ENCODE measurements around the gene TACC2.
"Not testable (repeated sequence)": the region's sequence is repeated elsewhere in the genome, so short reads cannot be mapped to it uniquely, and the experiment has no call there.

Gene TACC2

GRCh38 chr10:122173766-122174435, 184.9 kb downstream of the TACC2 start:
- no peak for DNase-seq

GRCh38 chr10:122176232-122177213, 187.6 kb downstream of the TACC2 start:
- no peak for DNase-seq

- DNase-seq: no peak
These were observed 189.7 kb downstream of the TACC2 start for GRCh38 chr10:122178655-122179054.

DNA sequence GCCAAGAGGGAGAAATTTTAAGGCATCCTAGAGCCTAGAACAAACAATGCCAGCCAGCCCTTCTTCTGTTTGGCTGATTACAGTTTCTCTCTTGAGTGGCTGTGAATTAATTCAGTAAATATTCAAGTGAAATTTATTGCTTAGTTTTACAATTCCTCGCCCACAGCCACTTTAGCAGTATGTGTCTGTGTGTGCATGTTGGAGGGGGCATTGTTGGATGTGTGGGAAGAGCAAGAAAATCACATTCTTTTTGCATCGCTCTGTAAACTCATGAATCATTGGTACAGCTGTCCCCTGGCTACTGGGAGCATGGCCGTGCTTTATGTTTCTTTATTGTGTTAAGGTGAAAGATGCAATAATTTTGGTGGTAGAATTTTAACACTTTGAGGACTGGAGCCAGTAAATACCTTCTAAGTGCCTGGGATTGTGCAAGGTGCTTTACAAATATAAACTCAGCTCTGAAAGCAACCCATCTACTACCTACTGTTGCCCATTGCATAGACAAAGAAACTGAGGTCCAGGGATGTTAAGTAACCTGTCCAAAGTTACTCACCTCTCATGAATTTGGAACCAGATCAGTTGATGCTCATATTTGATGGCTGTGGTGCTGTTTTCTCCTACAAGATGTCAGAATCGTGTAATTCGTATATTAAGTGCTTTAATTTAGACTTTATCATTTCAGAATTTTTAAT, 192.2 kb downstream of the TACC2 start:
- no peak for DNase-seq

- DNase-seq: no peak
These were observed 192.9 kb downstream of the TACC2 start for GRCh38 chr10:122181876-122182275.

- no peak for DNase-seq
These were observed 193.3 kb downstream of the TACC2 start for GRCh38 chr10:122182308-122182707.

DNA sequence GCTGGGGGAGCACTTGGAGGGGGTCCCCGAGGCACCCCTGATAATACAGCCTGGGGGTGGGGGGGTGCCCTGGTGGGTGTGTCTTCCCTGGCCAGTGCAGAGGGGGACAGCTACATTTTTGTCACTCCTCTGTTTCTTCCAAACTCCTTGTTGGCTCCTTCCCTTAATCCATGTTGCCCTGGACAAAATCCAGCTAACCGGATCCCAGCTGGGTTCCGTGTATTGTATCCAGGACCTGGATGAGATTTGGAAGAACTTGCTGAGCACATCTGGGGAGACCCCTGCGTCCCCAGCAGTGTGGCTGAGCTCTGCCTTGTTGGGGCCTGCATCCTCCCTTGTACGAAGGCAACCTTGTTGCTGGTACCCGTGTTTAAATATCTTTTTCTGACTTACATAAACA, 195.3 kb downstream of the TACC2 start:
- DNase-seq: no peak

GRCh38 chr10:122185643-122186042, 196.7 kb downstream of the TACC2 start:
- no peak for DNase-seq

DNA sequence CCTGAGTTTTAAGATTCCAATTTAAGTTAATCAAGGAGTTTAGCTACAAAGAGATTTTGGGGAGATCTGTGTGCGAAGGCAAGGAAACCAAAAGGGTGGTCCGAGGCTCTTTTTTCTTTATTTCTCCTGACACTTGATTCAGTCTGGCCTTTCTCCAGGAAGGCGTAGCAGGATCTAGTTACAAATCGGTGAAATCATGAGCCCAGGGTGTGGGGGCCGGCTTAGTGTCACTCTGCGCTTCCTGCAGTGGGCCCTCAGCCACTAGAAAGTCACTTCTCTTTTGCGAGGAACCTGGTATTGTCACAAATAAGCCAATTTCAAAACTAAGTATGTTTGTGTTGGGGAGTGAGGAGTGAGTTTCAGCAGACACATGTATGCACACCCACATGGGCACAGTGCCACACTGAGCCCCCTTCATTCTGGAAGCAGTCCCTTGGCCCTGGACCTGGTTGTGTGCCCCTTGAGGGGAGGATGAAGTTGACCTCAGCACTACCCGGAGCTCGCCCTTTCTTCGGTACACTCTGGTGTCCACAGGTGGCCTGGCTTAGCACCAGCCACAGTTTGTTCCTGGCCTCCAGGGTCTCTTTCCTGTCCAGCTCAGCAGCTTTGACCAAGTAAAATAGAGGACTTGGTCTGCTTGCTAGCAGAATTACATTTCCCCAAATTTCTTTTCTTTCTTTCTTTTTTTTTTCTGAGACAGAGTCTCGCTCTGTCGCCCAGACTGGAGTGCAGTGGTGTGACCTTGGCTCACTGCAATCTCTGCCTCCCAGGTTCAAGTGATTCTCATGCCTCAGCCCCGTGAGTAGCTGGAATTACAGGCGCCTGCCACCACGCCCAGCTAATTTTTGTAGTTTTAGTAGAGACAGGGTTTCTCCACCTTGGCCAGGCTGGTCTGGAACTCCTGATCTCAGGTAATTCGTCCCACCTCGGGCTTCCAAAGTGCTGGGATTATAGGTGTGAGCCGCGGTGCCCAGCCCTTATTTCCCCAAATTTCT, 198.2 kb downstream of the TACC2 start:
- DNase-seq: no peak

DNA sequence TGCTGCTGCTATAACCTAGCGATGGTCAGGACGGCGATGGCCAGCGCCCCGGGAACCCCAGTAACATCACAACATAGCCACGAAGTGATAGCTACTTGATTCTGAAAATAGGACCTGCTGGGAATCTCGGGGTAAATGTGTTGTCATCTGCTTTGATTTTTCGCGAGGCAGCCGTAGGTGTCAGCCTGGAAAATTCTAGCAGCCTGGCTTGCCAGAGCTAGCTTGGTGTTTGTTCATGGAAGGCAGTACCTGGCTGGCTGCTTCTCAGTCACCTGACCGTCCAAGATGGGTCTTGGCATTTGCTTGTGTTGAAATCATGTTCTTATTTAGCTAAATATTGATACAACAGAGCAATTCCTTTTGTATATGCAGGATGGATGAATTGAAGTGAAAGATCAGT, 199.7 kb downstream of the TACC2 start:
- no peak for DNase-seq

DNA sequence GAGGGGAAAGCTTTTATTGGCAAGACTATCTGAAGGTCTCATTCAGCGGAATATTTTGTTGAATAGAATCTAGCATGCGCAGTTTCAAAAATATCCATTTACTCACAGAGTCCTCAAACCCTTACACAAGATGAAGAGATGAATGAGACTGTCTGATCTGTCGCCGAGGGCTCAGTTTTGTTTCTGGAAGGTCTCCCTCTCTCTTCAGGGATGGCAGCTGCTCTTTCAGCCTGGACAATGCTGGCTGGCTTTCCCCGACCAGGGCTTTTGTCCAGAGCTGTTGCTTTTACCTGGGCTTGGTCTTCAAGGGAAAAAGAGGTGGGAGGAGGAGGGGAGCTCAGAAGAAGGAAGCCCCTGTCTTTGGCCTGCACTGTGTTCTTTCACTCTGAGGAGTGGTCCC, 200.2 kb downstream of the TACC2 start:
- DNase-seq: no peak

DNA sequence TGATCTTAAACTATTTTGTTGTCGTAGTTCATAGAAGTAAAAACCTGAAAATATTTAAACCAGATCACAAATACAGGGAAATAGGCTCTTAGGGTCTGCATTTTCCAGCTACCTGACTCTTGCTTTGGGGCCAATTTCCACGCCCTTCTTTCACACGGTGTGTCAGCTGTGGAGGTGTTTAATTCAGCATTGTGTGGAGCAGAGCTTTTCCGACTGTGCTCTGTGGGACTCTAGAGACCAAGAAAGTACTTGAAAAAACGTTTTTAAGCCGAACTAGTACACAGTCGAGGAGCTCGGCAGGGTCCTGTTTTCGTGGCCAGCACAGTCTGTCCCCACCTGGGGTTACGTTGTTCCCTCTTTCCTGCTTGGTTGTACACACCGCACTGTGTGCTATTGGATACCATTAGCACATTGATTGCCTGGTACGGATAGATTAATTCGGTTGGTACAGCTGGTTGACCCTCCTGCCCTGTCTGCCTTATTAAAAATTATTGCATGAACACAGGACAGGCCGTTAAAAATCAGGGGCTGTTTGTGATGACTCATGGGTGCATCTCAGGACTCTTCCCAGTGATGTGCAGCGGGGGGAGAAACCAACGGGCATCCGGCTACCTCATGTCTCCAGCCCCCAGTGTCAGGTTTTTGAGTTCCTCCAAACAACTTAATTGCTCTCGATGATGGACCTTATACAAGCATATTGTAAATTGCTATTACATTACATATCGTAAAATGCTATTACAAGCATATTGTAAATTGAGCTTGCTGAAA, 201.4 kb downstream of the TACC2 start:
- DNase-seq: no peak

GRCh38 chr10:122191936-122192541, 203.1 kb downstream of the TACC2 start:
- no peak for DNase-seq

- no peak for DNase-seq
These were observed 205.3 kb downstream of the TACC2 start for GRCh38 chr10:122194251-122194650.

DNA sequence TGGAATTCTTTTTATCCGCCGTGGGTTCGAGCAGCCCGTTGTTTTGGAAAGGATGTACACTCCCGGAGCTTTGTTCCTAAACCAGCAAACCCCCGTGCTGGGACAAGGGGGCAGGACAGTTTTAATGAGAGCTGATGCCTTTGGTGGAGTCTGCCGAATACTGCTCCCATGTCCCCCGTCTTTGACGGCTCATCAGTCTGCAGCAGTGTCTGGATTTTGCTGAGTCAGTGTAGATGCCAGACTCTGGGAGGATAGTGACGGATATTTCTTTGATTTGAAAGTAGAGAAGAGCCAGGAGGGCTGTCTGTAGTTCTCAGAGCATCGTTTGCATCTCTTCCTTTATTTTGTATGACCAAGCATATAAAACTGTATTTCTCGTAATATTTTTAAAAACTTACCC, 207.3 kb downstream of the TACC2 start:
- DNase-seq: no peak

GRCh38 chr10:122197611-122198222, 208.8 kb downstream of the TACC2 start:
- DNase-seq: no peak

DNA sequence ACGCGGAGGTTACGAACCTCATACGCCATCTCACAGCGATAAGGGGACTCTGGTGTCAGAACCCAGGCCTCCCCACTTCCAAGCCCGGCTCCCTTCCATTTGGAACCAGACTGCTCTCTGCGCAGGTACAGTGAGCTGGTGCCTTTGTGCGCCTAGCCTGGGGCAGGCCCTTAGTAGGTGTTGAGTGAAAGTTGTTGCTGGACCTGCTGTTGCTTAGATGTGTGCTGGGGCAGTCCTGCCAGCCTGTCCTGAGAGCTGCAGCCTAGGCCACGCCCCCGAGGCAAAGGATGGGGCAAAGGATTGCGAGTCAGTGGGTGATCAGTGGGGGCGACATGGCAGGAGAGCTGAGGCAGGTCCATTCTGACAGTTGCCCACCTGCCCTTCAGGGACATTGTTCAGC, 209.7 kb downstream of the TACC2 start:
- DNase-seq: no peak

- no peak for DNase-seq
These were observed 210.1 kb downstream of the TACC2 start for GRCh38 chr10:122199070-122199469.

DNA sequence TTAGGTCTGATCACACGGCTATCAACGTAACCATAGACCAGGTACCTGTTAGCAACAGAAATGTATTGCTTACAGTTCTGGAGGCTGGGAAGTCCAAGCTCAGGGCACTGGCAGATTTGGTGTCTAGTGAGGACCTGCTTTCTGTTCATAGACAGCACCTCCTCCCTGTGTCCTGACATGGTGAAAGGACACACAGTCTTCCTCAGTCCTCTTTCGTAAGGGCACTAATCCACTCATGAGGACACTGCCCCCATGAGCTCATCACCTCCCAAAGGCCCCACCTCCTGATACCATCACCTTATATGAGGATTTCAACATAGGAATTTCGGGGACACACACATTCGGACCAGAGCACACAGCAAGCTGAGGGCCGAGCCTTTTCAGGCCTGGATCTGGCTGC, 210.7 kb downstream of the TACC2 start:
- DNase-seq: no peak

DNA sequence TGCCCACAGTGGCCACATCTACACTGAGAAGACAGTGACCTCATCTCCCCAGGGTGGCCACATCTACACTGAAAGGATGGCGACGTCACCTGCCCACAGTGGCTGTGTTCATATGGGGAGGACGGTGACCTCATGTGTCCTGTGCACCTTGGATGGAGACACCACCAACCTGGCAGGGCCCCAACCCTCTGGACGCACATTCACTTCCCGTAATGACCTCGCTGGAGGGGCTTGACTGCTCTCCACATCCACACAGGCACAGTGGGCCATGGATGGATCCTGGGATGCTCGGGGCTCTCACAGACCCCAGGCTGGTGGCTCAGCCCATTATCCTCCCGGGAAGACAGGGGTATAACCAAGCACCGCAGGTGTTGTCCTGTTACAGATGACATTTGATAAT, 212.4 kb downstream of the TACC2 start:
- no peak for DNase-seq

DNA sequence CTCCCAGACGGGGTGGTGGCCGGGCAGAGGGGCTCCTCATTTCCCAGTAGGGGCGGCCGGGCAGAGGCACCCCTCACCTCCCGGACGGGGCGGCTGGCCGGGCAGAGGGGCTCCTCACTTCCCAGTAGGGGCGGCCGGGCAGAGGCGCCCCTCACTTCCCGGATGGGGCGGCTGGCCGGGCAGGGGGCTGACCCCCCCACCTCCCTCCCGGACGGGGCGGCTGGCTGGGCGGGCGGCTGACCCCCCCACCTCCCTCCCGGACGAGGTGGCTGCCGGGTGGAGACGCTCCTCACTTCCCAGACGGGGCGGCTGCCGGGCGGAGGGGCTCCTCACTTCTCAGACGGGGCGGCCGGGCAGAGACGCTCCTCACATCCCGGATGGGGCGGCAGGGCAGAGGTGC, 214.2 kb downstream of the TACC2 start:
- DNase-seq: not testable (repeated sequence)
